Measurements from ENCODE around the gene TENM4.

Gene TENM4

GRCh38 chr11:79314906-79315689 lies 125.7 kb downstream of the TENM4 start:
- TF ChIP-seq HIC1 (tag by site-specific recombination; IDR thresholded peaks at IDR 0.05): no peak
- TF ChIP-seq REST (tag by site-specific recombination; IDR thresholded peaks at IDR 0.05): peak; percentile 93
- no peak for TF ChIP-seq GLI2 (tag by site-specific recombination; IDR thresholded peaks at IDR 0.05; ENCODE audit: borderline replicate concordance, low read depth)
- no peak for TF ChIP-seq ZNF777 (tag by site-specific recombination; IDR thresholded peaks at IDR 0.05; ENCODE audit: borderline replicate concordance)
- TF ChIP-seq ZNF707 (tag by site-specific recombination; IDR thresholded peaks at IDR 0.05): no peak
- no peak for TF ChIP-seq ZNF169 (tag by site-specific recombination; IDR thresholded peaks at IDR 0.05)
- ChIA-PET POLR2A (no interaction called here), CTCF (no interaction called here)
- H3K9me3 ChIP-seq (ENCODE audit: control insufficient read depth, insufficient read depth, low read depth, low read length): no peaks in the 10 kb centered on the region
- H3K27ac ChIP-seq (ENCODE audit: extremely low read depth, low read depth, low read length): no peak overlapping the region
- H3K36me3 ChIP-seq (ENCODE audit: control insufficient read depth in 2 of 2, insufficient read depth in 1 of 2, low read length in 2 of 2): no peaks in the 10 kb centered on the region
- no peaks in the 10 kb centered on the region for H3K4me1 ChIP-seq (ENCODE audit: control insufficient read depth, insufficient read depth, low read length)
- no peak overlapping the region for H3K4me3 ChIP-seq (ENCODE audit: low read depth, low read length)

GRCh38 chr11:79313530-79313913 lies 127.3 kb downstream of the TENM4 start:
- POLR2A ChIA-PET: no interaction called here
- H3K27ac ChIP-seq (ENCODE audit: extremely low read depth, low read depth, low read length): no peak overlapping the region
- no peaks in the 10 kb centered on the region for H3K36me3 ChIP-seq (ENCODE audit: control insufficient read depth in 2 of 2, insufficient read depth in 1 of 2, low read length in 2 of 2)
- CTCF ChIA-PET: no interaction called here
- H3K9me3 ChIP-seq (ENCODE audit: control insufficient read depth, insufficient read depth, low read depth, low read length): no peaks in the 10 kb centered on the region
- no peak overlapping the region for H3K4me3 ChIP-seq (ENCODE audit: low read depth, low read length)
- TF ChIP-seq GLIS2 (tag by site-specific recombination; IDR thresholded peaks at IDR 0.05) (no peak), ZNF155 (tag by site-specific recombination; IDR thresholded peaks at IDR 0.05) (no peak), EGR2 (tag by site-specific recombination; IDR thresholded peaks at IDR 0.05; ENCODE audit: low read depth) (no peak), HOXD13 (CRISPR knock-in tag; IDR thresholded peaks at IDR 0.05; ENCODE audit: borderline replicate concordance) (no peak), ZNF600 (tag by site-specific recombination; IDR thresholded peaks at IDR 0.05) (no peak)
- H3K4me1 ChIP-seq (ENCODE audit: control insufficient read depth, insufficient read depth, low read length): no peaks in the 10 kb centered on the region

- CTCF ChIA-PET: no interaction called here
- Histone ChIP-seq H3K4me3 (ENCODE audit: low read depth, low read length) (no peak overlapping the region), H3K27ac (ENCODE audit: extremely low read depth, low read depth, low read length) (no peak overlapping the region), H3K36me3 (ENCODE audit: control insufficient read depth in 2 of 2, insufficient read depth in 1 of 2, low read length in 2 of 2) (no peaks in the 10 kb centered on the region), H3K4me1 (ENCODE audit: control insufficient read depth, insufficient read depth, low read length) (no peaks in the 10 kb centered on the region), H3K9me3 (ENCODE audit: control insufficient read depth, insufficient read depth, low read depth, low read length) (no peaks in the 10 kb centered on the region)
- POLR2A ChIA-PET: no interaction called here
- TF ChIP-seq PRDM1 (tag by site-specific recombination; IDR thresholded peaks at IDR 0.05) (0 out of 2 replicates have a peak, but pooled peaks have one; percentile 42), PRDM4 (tag by site-specific recombination; IDR thresholded peaks at IDR 0.05) (0 out of 2 replicates have a peak, but pooled peaks have one; percentile 30), GLIS1 (tag by site-specific recombination; IDR thresholded peaks at IDR 0.05) (peak; percentile 67), ZNF302 (tag by site-specific recombination; IDR thresholded peaks at IDR 0.05; ENCODE audit: low read depth) (no peak), PRDM10 (tag by site-specific recombination; IDR thresholded peaks at IDR 0.05) (peak; percentile 81)
These were observed 128.0 kb downstream of the TENM4 start for GRCh38 chr11:79312617-79313529.
